HFFc6 (cell line): ENCODE data around the gene TSPAN18. TPM values are rescaled to one million over a fixed set of nuclear protein-coding genes. Genes with fewer than 3 reads are reported as not detected.

ENCODE experiments used
- DNase-seq: peaks from one replicate; pipeline ENCODE4 v3.0.0-alpha.2; 2018
- H3K27ac Mint-ChIP-seq: 2 replicates; pipeline ENCODE4 v1.8.0; 2020; ENCODE audit warnings: mild to moderate bottlenecking, mixed read lengths
- H3K27me3 Mint-ChIP-seq: 2 replicates; pipeline ENCODE4 v1.8.0; 2021; ENCODE audit warnings: mild to moderate bottlenecking, moderate library complexity, mixed read lengths; ENCODE audit not compliant: insufficient read depth
- H3K36me3 Mint-ChIP-seq: 2 replicates; pipeline ENCODE4 v1.8.0; 2021; ENCODE audit warnings: low read depth, mixed read lengths
- H3K4me1 Mint-ChIP-seq: 2 replicates; pipeline ENCODE4 v1.8.0; 2020; ENCODE audit warnings: low read depth, mixed read lengths
- H3K4me3 Mint-ChIP-seq: 2 replicates; pipeline ENCODE4 v1.8.0; 2020; ENCODE audit warnings: mild to moderate bottlenecking, moderate library complexity, mixed read lengths
- H3K9me3 Mint-ChIP-seq: 2 replicates; pipeline ENCODE4 v1.8.0; 2020; ENCODE audit warnings: mild to moderate bottlenecking, mixed read lengths
- CTCF ChIP-seq: fragments of 200-600 bp; sonication (generic); IDR thresholded peaks from 2 replicates; pipeline ENCODE4 v1.5.0; 2021; ENCODE audit warnings: antibody characterized with exemption, mild to moderate bottlenecking
- total RNA-seq, 6 experiments: library from RNA; stranded (reverse); fragmentation: NEBNext Ultra II Directional; extraction: Animal tissue kit (Norgen Biotek cat#: 25700); gene quantifications; 2 replicates in 1 of 6; 3 replicates in 5 of 6; pipeline ENCODE4 v1.2.3, GENCODE V29; 2021

TSPAN18 gene
- total RNA-seq, 6 experiments from 2014 or later = 0.09 TPM; not detected in 5

DNA sequence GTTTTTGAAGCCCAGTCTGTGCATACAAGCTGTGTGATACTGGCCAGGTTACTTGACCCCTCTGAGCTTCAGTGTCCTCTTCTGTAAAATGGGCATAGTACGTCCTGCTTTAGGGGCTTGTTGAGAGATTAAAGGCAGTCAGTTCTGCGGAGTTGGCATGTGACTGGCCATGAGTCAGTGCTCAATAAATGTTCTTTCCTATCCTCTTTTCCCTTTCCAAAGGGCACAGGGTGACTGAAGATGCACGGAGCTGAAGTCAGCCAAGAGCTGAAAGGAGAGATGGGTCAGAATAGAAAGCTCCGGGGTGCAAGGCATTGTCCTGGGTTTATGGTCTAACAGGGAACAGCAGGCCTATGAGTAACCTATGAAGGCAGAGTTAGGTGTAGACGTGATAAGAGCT, 175.0 kb downstream of the TSPAN18 start:
- peaks cover 55% of the 10 kb centered on the region for H3K27me3 Mint-ChIP-seq
- peaks cover 6% of the 10 kb centered on the region; the same call in 1 of the 2 replicates for H3K9me3 Mint-ChIP-seq
- no peak for TF ChIP-seq CTCF
- no peaks in the 10 kb centered on the region for H3K4me1 Mint-ChIP-seq
- no peaks in the 10 kb centered on the region for H3K36me3 Mint-ChIP-seq
- DNase-seq = no peak
- no peak overlapping the region for H3K27ac Mint-ChIP-seq
- no peak overlapping the region for H3K4me3 Mint-ChIP-seq

DNA sequence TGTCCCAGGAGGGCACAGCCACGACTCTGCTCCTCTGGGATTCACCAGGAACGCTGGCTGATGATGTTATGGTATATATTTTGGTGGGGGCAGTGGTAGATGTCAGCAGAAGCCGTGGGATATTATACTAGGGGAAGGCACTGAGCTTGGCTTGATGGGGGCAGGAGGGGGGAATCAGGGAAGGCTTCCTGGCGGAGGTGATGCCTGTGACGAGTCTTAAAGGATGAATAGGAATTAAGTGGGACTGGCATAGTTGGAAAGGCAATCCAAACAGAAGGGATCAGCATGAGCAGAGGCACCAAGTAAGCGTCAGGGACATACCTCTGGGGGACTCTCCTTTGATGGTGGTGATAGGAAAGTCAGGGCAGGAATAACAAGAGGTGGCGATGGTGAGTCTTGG, 176.3 kb downstream of the TSPAN18 start:
- Mint-ChIP-seq H3K36me3 (no peaks in the 10 kb centered on the region), H3K27me3 (peaks cover 51% of the 10 kb centered on the region), H3K4me1 (no peaks in the 10 kb centered on the region), H3K9me3 (peaks cover 6% of the 10 kb centered on the region; the same call in 1 of the 2 replicates), H3K27ac (no peak overlapping the region), H3K4me3 (no peak overlapping the region)
- no peak for DNase-seq
- TF ChIP-seq CTCF = no peak

DNA sequence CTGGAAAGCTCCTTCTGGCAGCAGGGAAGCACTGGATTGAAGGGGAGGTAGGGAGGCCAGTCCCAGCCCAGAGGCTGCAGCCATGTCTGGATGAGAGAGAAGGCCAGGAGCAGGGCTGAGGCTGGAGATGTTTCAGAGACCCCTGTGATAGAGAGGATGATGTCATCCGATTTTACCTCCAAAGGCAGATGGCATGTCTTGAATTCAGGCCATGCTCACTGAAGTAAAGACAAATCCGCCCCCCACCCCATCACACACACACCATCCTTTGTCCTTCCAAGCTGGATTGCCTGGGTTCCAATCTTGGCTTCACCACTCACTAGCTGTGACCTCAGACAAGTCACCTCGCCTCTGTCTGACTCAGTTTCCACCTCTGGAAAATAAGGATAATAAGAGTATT, 176.8 kb downstream of the TSPAN18 start:
- peaks cover 6% of the 10 kb centered on the region; the same call in 1 of the 2 replicates for H3K9me3 Mint-ChIP-seq
- H3K27me3 Mint-ChIP-seq = peaks cover 54% of the 10 kb centered on the region
- H3K4me1 Mint-ChIP-seq = no peaks in the 10 kb centered on the region
- TF ChIP-seq CTCF = no peak
- DNase-seq = no peak
- no peak overlapping the region for H3K27ac Mint-ChIP-seq
- H3K4me3 Mint-ChIP-seq = no peak overlapping the region
- H3K36me3 Mint-ChIP-seq = no peaks in the 10 kb centered on the region

DNA sequence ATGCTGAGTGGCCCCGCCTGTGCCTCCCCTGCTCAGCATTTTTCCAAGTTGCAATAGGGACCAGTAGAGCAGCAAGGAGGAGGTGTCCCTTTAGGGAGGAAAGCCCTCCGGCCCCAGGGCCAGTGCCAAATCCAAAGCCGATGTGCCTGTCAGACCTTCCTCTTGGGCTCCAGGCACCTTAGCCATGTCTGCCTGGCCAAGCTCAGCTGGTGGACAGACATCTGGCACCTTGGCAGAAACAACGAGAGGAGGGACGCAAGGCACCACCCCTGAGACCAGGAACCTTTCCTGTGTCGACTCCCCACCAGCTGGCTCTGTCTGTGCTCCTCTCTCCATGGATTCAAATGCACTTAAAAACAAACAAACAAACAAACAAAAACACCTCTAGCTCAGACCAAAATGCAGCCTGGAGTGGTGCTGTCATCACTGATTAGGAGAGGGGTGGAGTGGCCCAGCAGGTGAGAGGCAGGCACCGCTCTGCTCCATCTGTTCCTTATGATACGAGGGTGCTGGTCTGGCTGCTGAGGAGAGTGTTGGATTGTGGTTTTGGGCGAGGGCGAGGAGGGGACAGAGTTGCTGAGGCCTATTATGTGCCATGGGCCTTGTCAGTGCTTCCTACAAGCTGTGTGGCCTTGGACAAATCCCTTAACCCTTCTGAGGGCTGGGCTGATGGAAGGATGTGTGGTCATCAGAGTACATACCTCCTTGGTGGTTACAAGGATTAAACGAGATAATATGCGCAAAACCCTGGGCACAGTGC, 177.7 kb downstream of the TSPAN18 start:
- H3K9me3 Mint-ChIP-seq = no peaks in the 10 kb centered on the region
- peaks cover 54% of the 10 kb centered on the region for H3K27me3 Mint-ChIP-seq
- H3K4me3 Mint-ChIP-seq = no peak overlapping the region
- H3K27ac Mint-ChIP-seq = no peak overlapping the region
- no peak for TF ChIP-seq CTCF
- no peaks in the 10 kb centered on the region for H3K4me1 Mint-ChIP-seq
- no peak for DNase-seq
- H3K36me3 Mint-ChIP-seq = no peaks in the 10 kb centered on the region

DNA sequence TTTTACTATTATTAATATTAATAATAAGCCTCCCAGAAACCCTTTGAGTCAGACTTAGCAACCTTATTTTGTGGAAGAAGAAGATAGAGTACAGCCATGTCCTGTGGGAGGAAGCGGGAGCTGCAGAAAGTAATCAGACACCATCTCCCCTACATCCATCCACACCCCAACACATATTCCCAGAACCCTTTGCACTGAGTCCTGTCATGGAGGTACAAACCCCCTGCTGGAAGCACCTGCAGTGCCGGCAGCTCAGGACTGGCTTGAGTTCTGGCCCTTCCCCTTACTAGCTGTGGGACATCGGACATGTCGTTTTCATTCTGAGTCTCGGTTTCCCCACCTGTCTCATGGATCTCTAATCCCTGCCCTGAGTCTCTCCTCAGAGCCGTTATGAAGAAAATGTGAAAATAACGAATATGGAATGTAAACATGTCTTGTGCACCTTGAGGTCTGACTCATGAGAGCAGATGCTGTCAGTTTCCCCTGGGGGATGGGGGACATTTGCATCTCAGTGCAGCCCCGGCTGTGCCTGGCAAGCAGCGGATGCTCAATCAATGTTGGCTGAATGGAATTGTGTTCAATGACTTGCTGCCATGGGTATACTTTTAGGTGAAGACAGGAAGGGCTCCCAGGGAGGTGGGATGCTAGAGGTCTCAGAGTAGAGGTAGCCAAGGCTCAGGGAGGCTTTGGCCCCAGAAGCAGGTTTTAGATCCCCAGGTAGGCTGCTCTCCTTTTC, 178.5 kb downstream of the TSPAN18 start:
- peaks cover 53% of the 10 kb centered on the region for H3K27me3 Mint-ChIP-seq

More for the DNA sequence above, 178.5 kb downstream of the TSPAN18 start:
- H3K9me3 Mint-ChIP-seq = no peaks in the 10 kb centered on the region
- no peaks in the 10 kb centered on the region for H3K4me1 Mint-ChIP-seq
- H3K36me3 Mint-ChIP-seq = no peaks in the 10 kb centered on the region
- no peak overlapping the region for H3K4me3 Mint-ChIP-seq
- TF ChIP-seq CTCF = no peak
- no peak overlapping the region for H3K27ac Mint-ChIP-seq
- DNase-seq = no peak
